K562 (cell line): ENCODE data around the gene DNAAF8.

Source experiments
- AFF4 ChIP-seq: sonication (generic); formaldehyde crosslinking; IDR thresholded peaks from 2 replicates; pipeline ENCODE4 v1.8.0; 2023; ENCODE audit warnings: mild to moderate bottlenecking, missing genetic modification reagents
- ARHGAP35 ChIP-seq: fragments of 450-650 bp; IDR thresholded peaks from 2 replicates; pipeline ENCODE4 v1.6.1; 2018; ENCODE audit not compliant: partially characterized antibody
- CHD1 ChIP-seq: fragments of 200-600 bp; sonication (generic); IDR thresholded peaks from one replicate; pipeline ENCODE4 v1.6.1; 2012; ENCODE audit warnings: mild to moderate bottlenecking, moderate library complexity, low read length, inconsistent platforms
- CTCF ChIP-seq, 3 experiments: IDR thresholded peaks in 2 of 3; conservative IDR thresholded peaks in 1 of 3; 2 replicates each; pipeline ENCODE4 v1.5.1; 2011 to 2012; ENCODE audit warnings: low read length in 3 of 3, mild to moderate bottlenecking in 3 of 3, control low read depth in 2 of 3, improper control_type of control experiment in 1 of 3, inconsistent platforms in 1 of 3, low read depth in 1 of 3, mixed read lengths in 1 of 3, moderate library complexity in 1 of 3; ENCODE audit not compliant: insufficient read depth in 2 of 3
- EP300 ChIP-seq: IDR thresholded peaks from 2 replicates; pipeline ENCODE4 v1.6.1; 2012; ENCODE audit warnings: low read length, improper control_type of control experiment
- FOXA1 ChIP-seq: fragments of 450-650 bp; IDR thresholded peaks from 2 replicates; pipeline ENCODE4 v1.6.1; 2016; ENCODE audit warnings: mild to moderate bottlenecking, borderline replicate concordance
- KDM1A ChIP-seq, 2 experiments: fragments of 450-650 bp; IDR thresholded peaks; 2 replicates each; pipeline ENCODE4 v1.6.1; 2016; ENCODE audit warnings: mild to moderate bottlenecking in 2 of 2
- MAX ChIP-seq: sonication (generic); formaldehyde crosslinking; IDR thresholded peaks from 2 replicates; pipeline ENCODE4 v1.9.0; 2022; ENCODE audit warnings: mild to moderate bottlenecking, missing genetic modification reagents
- NFYB ChIP-seq: IDR thresholded peaks from 2 replicates; pipeline ENCODE4 v1.6.1; 2011; ENCODE audit warnings: mild to moderate bottlenecking, moderate library complexity; ENCODE audit not compliant: insufficient read length; ENCODE audit errors: extremely low read depth
- PHF8 ChIP-seq: fragments of 200-600 bp; sonication (generic); IDR thresholded peaks from 2 replicates; pipeline ENCODE4 v1.6.1; 2012; ENCODE audit warnings: mixed run types, mild to moderate bottlenecking, inconsistent platforms, low read length, moderate library complexity, borderline replicate concordance
- ZBED1 ChIP-seq: IDR thresholded peaks from 2 replicates; pipeline ENCODE4 v1.6.1; 2014
- ZFP91 ChIP-seq: sonication (generic); formaldehyde crosslinking; IDR thresholded peaks from 2 replicates; pipeline ENCODE4 v1.8.0; 2022; ENCODE audit warnings: mild to moderate bottlenecking, missing genetic modification reagents
- ZNF146 ChIP-seq: IDR thresholded peaks from one replicate; pipeline ENCODE4 v1.6.1; 2018; ENCODE audit warnings: missing compliant biosample characterization; ENCODE audit not compliant: unreplicated experiment

- no peak for TF ChIP-seq CTCF (IDR thresholded peaks at IDR 0.05 in 2 of 3, conservative IDR thresholded peaks at IDR 0.05 in 1 of 3; ENCODE audit: insufficient read depth in 2 of 3, low read depth in 1 of 3, low read length in 3 of 3)
- TF ChIP-seq ZBED1, result no peak
- no peak for TF ChIP-seq CHD1
- TF ChIP-seq FOXA1, result no peak
- TF ChIP-seq KDM1A (IDR thresholded peaks at IDR 0.05), result no peak
- TF ChIP-seq MAX (CRISPR knock-in tag), result no peak
- TF ChIP-seq ARHGAP35, result no peak
- TF ChIP-seq EP300, result no peak
- TF ChIP-seq PHF8, result no peak
- TF ChIP-seq ZFP91 (CRISPR knock-in tag), result no peak
- TF ChIP-seq AFF4 (CRISPR knock-in tag), result no peak
- no peak for TF ChIP-seq ZNF146 (CRISPR knock-in tag)
- TF ChIP-seq NFYB, result no peak
These were observed 33.2 kb upstream of the DNAAF8 start for GRCh38 chr16:4700997-4701743.
